NCI-H187 treated with DMSO at 0.1 percent for 48 hours (cell line): ENCODE measurements around the gene DAZAP1.
A peak's percentile ranks its signal among the peaks of the same experiment; 100 is the strongest.

Experiments
- DNase-seq: peaks from one replicate; lab custom pipeline; 2025; lab: John Stamatoyannopoulos, UW

The DAZAP1 gene

DNA sequence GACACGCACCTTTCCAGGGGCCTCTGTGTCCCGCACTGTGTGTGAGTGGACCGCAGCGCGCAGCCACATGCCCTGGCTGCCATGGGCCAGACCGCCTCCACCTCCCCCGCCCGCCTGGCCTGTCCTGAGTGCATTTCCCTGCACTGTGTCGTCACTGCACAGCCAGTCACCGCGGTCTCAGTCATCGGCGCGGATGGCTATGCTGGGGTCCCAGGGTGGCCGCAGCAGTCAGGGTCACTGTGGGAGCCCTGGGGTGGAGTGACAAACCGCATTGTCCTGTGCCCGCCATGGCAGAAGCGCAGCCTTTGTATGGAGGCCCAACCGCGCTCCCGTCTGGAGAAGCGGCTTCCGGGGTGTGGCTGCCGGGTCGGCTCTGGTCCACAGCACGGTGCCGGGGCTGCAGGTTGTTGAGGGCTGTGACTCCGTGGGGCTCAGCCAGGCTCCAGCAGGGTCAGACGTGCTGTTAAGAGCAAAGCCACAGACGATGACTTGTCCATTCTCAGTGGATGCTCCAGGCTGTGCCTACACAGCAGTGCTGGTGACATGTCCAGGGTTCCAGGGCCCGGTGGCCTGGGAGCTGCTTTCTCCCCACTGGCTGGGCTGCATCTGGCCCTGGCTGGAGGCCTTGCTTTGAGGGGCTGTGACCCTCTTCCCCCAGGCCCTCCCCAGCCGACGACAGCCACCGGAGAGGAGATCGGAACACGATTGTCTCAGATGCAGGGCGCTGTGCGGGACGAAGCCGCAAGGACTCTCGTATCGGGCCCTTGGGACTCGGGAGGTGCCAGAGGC is 30.0 kb upstream of the DAZAP1 start:
- no peak for DNase-seq

DNA sequence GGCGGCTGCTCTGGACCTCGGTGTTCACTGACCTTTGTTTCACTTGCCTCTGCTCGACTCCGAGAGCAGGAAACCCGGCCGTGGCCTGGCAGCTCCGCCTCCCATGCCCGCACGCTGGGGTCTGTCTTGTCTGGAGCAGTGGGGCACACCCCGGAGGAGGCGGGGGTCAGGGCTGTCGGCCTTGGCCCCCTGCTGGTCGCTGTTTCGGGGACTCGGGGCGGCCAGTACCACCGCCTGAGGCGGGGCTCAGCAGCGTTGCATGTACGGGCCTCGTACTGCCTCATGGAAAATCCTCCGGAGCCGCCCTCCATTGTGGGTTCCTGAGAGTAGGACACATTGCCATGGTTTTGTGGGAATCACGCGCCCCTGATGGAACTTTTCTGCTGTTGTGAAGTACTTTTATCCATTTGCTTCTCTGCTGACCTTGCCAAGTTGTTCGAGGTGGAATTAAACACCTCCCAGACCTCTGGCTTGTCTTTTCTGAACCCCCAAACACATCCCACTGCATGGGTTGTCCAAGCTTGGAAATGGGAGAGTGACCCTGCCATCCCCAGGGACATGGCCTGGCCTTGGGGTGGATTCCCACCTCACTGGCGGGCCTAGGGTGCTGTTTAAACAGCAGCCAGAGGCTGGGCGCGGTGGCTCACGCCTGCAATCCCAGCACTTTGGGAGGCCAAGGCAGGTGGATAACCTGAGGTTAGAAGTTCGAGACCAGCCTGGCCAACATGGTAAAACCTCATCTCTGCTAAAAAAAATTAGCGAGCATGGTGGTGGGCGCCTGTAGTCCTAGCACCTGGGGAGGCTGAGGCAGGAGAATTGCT is 29.2 kb upstream of the DAZAP1 start:
- no peak for DNase-seq

DNA sequence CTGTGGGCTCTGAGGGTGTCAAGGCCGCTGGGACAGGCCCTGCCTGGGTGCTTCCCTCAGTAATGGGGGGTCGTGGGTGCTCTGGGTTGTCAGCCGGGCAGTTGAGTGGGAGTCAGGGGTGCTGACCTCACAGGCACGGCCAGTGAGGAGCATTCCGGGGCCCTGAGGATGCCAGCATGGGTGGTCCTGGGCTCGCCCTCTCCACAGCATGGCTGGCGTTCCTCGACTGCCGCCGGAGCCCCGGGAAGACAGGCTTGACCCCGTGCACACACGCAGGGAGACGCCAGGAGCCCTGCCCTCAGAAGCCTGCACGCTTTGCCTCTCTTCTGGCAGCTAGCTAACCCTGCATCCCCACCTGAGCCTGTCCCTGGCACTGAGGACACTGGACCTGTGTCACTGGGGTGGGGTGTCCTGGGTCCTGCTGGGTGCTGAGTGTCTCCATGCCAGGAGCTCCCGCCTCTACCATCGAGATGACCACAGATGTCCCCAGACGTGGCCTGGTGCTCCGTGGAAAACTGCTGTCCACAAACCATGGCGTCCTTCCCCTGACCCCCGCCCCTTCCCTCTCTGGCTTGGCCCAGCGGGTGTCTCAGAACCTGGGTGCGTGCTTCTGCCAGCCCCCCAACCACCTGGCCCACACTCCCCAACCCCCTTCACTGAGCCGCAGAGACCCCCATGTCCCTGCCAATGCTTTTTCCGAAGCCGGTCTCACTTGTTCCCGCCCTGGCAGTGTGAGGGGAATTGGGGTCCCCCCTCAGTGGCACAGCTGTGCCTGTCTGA is 28.1 kb upstream of the DAZAP1 start:
- no peak for DNase-seq

DNA sequence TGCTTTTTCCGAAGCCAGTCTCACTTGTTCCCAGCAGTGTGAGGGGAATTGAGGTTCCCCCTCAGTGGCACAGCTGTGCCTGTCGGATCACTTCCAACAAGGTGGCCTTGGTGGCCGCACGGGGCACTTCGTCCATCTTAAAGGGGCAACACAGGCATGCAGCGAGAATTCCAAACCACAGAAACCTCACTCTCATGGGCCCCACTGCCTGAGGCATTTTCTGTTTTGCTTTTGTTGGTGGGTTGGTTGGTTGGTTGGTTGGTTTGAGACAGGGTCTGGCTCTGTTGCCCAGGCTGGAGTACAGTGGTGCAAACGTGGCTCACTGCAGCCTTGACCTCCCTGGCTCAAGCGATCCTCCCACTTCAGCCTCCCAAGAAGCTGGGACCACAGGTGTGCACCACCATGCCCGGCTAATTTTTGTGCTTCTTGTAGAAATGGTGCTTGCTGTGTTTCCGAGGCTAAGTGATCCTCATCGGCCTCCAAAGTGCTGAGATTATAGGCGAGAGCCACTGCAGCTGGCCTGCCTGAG is 27.4 kb upstream of the DAZAP1 start:
- no peak for DNase-seq

DNA sequence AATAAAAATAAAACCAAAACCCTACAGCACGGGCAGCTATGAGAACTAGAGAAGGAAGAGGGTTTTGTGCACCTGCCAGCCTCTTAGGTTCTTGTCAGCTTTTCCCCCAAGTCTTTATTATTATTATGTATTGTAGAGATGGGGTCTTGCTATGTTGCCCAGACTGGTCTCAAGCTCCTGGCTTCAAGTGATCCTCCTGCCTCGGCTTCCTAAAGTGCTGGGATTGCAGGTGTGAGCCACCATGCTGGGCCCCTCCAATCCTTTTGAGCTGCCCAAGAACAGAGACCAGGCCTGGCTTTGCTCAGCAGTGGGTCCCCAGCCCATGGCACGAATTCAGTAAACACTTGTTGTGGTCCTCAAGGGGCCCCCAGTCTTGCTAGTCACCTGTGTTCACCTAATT is 25.1 kb upstream of the DAZAP1 start:
- DNase-seq, result no peak

DNA sequence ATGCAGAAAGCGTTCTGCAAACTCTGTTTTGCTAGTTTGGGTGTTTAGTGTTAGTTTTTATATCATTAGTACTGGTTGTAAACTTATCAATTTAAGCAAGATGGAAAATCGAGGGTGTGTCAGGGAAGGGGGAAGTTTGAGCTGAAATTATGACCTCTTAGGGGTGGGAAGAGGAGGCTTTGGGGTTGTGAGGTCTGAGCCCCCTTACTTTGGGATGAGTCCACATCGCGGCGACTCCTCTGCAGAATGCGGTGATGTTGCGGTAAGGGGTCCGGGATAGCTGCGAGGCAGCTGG is 24.4 kb upstream of the DAZAP1 start:
- DNase-seq, result no peak

DNA sequence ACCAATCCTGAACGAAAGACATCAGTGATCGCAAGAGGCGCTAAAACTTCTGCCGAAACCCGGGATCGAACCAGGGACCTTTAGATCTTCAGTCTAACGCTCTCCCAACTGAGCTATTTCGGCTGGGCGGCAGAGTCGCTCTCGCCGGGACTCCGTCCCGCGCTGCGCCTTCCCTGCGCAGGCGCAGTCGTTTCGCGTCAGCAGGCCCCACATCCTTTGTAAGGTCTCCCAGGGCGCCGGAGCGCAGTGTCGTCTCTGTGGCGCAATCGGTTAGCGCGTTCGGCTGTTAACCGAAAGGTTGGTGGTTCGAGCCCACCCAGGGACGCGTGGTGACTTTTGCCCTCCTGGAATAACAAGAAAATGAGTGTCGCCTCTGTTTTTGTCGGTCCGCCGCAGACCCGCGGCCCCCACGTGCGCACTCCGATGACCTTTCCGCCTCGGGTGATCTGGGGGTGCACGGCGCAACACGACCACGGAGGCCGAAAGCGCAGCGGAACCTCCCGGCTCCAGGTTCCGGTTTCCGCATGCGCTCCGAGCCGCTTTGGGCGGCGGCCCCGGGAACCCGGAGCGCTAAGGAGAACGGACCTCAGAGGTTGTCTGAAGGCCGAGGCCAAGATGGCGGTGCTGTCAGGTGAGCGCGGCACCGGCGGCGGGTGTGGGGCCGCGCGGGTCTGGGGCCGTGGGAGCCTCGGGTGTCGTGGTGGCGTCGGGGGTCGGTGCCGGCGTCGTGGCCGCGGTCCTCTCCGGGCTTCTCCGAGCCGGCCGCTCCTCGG is 23.9 kb upstream of the DAZAP1 start, which contains the start of gene NDUFS7:
Gene NDUFS7 (plus strand): TSS at position 596 of the 773 bp plus-strand sequence. CDS start 20 bp downstream, at position 616.
- DNase-seq, result peak; percentile 51

DNA sequence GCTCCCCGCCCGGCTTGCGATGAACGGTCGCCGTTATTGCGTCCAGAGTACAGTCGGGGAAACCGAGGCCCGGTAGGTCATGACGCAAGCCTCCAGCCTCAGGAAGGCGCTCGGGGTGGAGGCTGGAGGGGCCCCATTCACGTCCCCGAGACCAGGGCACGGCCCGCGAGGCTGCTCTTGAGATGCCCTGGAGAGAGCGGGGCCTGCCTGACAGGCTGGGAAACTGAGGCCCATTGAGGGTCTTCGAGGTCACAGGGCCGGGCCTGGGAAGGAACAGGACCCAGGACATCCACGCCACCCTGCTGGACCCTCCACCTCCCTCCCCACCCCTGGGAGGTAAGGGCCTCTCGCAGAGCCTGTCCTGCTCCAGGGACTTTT is 23.3 kb upstream of the DAZAP1 start:
- DNase-seq, result no peak

DNA sequence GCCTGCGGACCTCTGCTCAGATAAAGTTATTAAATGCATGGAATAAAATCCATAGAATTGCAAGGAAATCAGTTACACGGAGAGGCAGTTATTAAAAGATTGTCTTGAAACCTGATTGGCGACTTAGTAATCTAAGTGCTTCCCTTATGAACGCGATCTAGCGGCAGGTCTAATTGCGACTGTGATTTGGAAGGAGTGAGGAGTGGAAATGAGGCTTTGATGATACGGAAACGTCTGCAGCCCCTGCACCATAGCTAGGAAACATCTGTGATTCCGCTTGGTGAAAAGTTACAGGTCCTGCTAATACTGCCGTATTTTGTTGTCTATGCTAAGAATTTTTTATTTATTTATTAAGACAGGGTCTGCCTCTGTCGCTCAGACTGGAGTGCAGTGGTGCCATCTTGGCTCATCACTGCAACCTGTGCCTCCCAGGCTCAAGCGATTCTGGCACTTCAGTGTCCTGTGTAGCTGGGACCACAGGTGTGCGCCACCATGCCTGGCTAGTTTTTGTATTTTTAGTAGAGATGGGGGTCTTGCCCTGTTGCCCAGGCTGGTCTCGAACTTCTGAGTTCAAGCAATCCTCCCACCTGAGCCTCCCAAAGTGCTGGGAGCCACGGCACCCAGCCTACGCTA is 22.8 kb upstream of the DAZAP1 start:
- no peak for DNase-seq

DNA sequence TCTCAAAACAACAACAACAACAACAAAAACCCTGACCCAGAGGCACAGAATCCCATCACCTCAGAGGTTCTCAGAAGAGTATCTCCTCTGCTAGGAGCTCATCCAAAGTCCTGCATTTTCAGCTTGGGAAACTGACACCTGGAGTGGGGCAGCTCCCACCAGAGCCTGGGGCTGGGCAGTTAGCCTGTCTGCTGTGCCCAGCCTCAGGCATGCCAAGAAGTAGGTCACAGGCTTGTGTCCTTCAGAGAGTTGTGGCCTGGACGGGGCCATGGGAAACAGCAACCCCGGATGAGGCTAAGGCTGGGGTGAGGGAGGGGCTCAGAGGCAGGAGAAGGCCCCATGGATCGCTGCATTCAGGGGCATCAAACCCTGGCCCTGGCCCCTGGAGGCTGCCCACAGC is 21.6 kb upstream of the DAZAP1 start:
- no peak for DNase-seq

DNA sequence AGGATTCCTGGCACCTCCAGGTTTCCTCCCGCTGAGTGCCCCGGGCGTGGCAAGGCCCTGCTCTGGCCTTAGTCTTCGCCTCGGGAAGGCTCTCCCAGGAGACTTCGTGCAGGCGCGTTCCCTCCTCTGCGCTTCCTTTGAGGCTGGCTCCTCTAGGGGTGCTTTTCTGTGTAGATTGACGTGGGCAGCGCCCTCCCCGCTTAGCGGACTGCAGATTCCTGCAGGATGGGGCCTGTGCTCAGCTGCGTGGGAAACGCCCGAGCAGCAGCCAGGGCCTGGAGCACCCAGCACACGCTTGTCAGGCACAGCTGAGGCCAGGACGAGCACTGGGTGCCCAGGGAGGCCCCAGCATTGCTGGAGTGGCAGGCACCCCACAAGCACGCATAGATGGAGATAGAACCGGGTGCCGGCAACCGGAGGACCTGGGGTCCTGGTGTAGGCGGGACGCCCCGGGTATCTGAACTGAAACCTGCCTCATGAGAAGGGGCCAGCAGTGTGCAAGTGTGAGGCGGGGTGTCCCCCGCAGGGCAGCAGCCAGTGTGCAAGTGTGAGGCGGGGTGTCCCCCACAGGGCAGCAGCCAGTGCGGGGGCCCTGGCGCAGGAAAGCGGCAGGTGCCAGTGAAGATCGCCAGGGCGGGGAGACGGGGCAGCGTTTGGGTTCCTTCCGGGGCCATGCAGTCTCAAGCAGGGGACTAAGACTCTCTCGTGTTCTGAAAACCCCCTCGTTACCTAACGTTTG is 20.3 kb upstream of the DAZAP1 start:
- no peak for DNase-seq

DNA sequence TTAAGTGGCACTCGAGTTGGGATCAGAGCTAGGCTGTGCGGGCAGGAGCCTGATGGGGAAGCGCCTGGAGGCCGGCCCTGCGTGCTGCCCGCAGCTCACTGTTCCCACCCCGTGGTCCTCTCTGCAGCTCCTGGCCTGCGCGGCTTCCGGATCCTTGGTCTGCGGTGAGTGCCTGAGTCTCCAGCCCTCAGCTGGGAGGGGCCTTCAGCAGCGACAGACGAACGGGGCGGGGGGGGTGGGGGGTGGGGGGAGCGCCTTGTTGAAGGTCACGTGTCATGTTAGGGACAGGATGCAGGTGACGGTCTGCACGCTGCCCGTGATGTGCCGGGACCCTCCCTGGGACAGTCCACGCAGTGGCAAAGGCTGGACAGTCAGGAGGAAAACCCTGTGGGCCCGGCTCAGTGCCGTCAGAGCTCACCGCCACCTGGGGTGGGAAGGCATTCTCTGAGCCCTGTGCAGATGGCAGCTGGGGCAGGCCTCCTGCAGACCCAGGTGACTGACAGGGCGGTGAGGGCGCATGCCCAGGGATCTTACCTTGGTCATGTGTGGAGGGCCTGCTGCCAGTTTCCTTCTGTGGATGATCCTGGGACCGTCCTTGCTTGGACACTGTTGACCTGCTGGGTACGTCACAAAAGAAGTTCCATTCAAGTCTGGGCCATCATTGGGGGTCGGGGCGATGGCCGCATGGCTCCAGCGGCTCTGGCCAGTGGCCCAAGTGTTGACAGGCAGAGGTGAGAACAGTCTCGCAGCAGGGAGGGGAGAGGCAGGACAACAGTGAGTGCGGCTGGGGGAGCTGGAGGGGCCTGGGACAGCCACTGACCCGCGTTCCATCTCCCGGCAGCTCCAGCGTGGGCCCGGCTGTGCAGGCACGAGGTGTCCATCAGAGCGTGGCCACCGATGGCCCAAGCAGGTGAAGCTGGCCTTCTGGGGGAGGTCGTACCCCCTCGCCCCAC is 19.4 kb upstream of the DAZAP1 start:
- no peak for DNase-seq

DNA sequence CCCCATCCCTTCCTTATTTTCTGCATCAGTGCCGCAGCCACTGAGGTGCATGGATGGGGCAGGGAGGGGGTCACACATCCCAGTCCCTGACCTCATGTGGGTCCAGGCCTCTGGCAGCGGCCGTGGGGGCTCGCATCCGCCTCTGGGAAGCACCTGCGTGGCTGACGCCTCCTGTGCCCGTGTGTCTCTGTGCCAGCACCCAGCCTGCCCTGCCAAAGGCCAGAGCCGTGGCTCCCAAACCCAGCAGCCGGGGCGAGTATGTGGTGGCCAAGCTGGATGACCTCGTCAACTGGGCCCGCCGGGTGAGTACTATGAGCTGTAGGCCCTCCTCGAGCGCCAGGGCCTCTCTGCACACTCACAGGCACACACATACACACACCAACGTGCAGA is 18.8 kb upstream of the DAZAP1 start:
- no peak for DNase-seq

DNA sequence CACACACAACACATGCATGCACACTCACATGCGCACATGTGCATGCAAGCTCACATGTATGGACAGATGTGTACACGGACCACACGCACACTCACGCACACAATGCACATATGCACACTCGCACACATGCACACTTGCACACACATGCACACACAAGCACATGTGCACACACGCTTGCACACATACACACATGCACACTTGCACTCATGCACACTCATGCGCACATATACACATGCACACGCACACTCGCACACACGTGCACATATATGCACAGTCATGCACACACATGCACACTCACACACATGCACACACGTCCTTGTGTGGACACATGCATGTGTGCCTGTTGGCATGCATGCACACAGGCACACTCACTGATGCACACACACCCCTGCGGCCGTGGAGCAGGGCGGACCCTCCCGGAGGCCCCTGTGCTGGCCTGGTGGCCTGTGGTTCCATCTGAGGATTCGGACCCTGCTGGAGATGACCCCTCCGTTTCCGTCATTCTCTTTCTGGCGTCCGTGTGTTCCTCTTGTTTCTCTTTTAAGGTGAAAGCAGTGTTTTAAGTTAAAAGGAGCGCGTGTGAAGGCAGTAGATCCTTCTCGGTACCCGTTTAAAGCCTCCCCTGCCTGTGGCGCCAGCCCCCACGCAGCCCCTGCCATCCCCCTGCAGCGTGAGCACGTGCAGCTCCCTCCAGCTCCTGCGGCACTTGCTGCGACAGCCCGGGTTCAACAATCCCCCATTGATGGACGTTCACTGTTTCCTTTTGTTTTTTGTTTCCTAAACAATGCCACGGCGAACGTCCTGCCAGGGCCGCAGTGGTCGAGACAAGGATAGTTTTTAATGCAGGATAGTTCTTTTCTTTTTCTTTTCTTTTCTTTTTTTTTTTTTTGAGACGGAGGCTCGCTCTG is 18.1 kb upstream of the DAZAP1 start:
- DNase-seq, result no peak

DNA sequence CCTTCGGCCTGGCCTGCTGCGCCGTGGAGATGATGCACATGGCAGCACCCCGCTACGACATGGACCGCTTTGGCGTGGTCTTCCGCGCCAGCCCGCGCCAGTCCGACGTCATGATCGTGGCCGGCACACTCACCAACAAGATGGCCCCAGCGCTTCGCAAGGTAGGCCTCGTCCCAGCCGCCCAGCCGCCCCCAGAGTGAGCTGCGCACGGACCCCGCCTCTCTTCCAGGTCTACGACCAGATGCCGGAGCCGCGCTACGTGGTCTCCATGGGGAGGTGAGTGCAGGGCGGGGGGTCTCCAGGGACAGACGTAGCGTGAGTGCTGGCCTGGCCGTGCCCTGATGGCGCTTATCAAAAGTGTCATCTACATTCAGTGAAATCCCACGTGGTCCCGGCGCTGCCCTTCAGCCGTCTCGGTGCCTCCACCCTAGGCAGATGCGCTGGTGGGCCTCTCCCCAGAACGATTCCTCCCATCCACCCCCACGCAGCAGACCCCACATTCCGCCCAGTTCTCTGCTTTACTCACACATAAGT is 16.4 kb upstream of the DAZAP1 start:
- DNase-seq, result no peak

DNA sequence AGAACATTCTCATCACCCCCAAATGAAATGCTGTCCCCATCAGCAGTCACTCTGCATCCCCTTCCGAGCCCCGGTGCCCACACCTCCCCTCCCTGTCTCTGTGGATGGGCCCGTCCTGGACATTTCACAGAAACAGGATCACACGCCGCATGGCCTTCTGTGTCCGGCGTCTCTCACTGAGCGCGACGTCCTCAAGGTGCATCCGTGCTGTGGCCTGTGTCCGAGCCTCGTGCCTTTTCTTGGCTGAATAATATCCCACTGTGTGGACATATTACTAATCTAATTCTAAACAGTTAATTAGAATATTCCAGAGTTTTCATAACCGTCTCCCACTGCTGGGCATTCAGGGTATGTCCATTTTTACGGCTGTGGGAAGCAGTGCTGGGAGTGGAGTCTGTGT is 15.0 kb upstream of the DAZAP1 start:
- DNase-seq, result no peak

DNA sequence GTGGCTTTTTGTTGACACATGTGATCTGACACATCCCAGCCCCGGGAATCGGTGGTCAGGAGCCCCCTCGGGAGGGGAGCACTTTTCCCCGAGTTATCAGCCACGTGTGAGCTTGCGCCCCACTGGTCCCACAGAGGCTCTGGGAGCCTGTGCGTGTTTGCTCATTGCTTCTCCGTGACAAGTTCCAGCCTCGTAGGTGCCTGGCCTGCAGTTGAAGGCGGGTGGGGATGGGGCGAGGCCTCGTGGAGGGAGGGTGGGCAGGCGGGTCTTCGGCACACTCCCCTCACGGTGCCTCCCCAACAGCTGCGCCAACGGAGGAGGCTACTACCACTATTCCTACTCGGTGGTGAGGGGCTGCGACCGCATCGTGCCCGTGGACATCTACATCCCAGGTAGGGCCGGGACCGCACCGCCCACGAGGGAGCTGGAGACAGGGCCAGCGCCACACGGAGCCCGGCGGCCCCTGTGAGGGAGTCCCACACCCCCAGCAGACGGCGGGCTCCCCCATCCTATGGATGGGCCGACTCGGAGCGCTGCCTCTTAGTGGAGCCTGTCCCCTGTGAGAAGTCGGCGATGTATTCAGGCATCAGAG is 14.4 kb upstream of the DAZAP1 start:
- DNase-seq, result no peak

DNA sequence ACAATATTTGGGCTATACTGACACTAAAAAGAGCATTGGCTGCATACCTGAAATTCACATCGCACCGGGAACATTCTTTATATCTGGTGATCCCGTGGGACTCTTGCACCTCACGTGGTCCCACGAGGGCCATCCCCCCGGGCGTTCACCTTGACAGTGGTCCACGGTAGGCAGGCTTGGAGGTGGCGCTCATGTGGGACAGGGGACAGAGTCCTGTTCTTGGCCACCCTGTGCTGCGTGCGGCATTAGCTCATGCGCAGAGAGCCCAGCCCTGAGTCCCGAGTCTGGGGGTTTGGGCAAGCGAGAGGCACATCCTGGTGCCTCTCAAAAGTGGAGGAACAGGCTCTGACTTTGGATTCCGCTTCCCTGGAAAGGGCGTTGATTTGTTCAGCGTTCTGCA is 13.5 kb upstream of the DAZAP1 start:
- DNase-seq, result no peak
